IMR-90 (cell line): ENCODE data around the gene SNRK. TPM values are rescaled to one million over a fixed set of nuclear protein-coding genes. Genes with fewer than 3 reads are reported as not detected.

ENCODE experiments used
- ATAC-seq: fragments of 200-7000 bp; cut with Tn5 transposase; 2 replicates; pipeline ENCODE4 v1.9.1; 2020; ENCODE audit warnings: low read depth, mild to moderate bottlenecking, moderate library complexity
- BruUV-seq: library from RNA; stranded (reverse); fragments of 400-500 nt; replicated peaks from 2 replicates; lab custom pipeline; 2021; lab: Mats Ljungman, UMichigan
- CTCF ChIA-PET: fragments of 300-600 bp; formaldehyde crosslinking; extraction: SDS; loops from one replicate; lab custom pipeline; 2021; ENCODE audit warnings: antibody characterized with exemption; lab: Yijun Ruan, JAX
- POLR2A ChIA-PET: fragments of 300-600 bp; sonication (Branson Sonifier 250); formaldehyde crosslinking; loops from one replicate; lab custom pipeline; 2022; ENCODE audit warnings: antibody characterized with exemption; ENCODE audit not compliant: unreplicated experiment; lab: Charles Lee
- DNase-seq: peaks from one replicate; pipeline ENCODE4 v3.0.0; 2013
- H2AFZ ChIP-seq: replicated peaks from 2 replicates; pipeline ENCODE3; 2013; ENCODE audit warnings: low read length, mild to moderate bottlenecking; ENCODE audit not compliant: poor library complexity
- H2AK5ac ChIP-seq: 2 replicates; pipeline ENCODE4 v1.6.1; 2013; ENCODE audit warnings: low read depth, low read length, inconsistent platforms
- H2AK9ac ChIP-seq: replicated peaks from 2 replicates; pipeline ENCODE3; 2013; ENCODE audit warnings: mild to moderate bottlenecking, low read depth, low read length, moderate library complexity; ENCODE audit not compliant: poor library complexity
- H2BK120ac ChIP-seq: 2 replicates; pipeline ENCODE4 v1.6.1; 2013; ENCODE audit warnings: low read depth, low read length, inconsistent platforms
- H2BK15ac ChIP-seq: 3 replicates; pipeline ENCODE4 v1.6.1; 2013; ENCODE audit warnings: low read depth, low read length, inconsistent platforms
- H2BK20ac ChIP-seq: 2 replicates; pipeline ENCODE4 v1.6.1; 2013; ENCODE audit warnings: low read depth, mild to moderate bottlenecking, inconsistent platforms, low read length, moderate library complexity
- H2BK5ac ChIP-seq: 2 replicates; pipeline ENCODE4 v1.6.1; 2013; ENCODE audit warnings: mild to moderate bottlenecking, low read depth, low read length, inconsistent platforms; ENCODE audit not compliant: poor library complexity, severe bottlenecking
- H3K14ac ChIP-seq: replicated peaks from 2 replicates; pipeline ENCODE4 v1.6.1; 2013; ENCODE audit warnings: low read depth, low read length, inconsistent platforms
- H3K18ac ChIP-seq: 2 replicates; pipeline ENCODE4 v1.6.1; 2013; ENCODE audit warnings: low read depth, low read length, control low read depth
- H3K23ac ChIP-seq: 2 replicates; pipeline ENCODE4 v1.6.1; 2013; ENCODE audit warnings: low read depth, low read length, inconsistent platforms
- H3K27ac ChIP-seq: 2 replicates; pipeline ENCODE4 v1.5.1; 2013; ENCODE audit warnings: mild to moderate bottlenecking, control low read depth, low read length; ENCODE audit not compliant: insufficient read depth
- H3K27me3 ChIP-seq: 2 replicates; pipeline ENCODE4 v1.6.1; 2013; ENCODE audit warnings: low read length; ENCODE audit not compliant: control insufficient read depth, insufficient read depth
- H3K36me3 ChIP-seq: 2 replicates; pipeline ENCODE4 v1.6.1; 2013; ENCODE audit warnings: low read length, mixed read lengths; ENCODE audit not compliant: control insufficient read depth, insufficient read depth
- H3K4ac ChIP-seq: 2 replicates; pipeline ENCODE4 v1.6.1; 2013; ENCODE audit warnings: low read depth, low read length, inconsistent platforms
- H3K4me1 ChIP-seq: 2 replicates; pipeline ENCODE4 v1.6.1; 2013; ENCODE audit warnings: low read length, mixed read lengths; ENCODE audit not compliant: control insufficient read depth, insufficient read depth
- H3K4me2 ChIP-seq: 2 replicates; pipeline ENCODE4 v1.6.1; 2013; ENCODE audit warnings: low read depth, mild to moderate bottlenecking, control low read depth, low read length, moderate library complexity
- H3K4me3 ChIP-seq: 2 replicates; pipeline ENCODE4 v1.5.1; 2013; ENCODE audit warnings: low read depth, mild to moderate bottlenecking, control low read depth, low read length, moderate library complexity; ENCODE audit not compliant: insufficient read depth
- H3K56ac ChIP-seq: 2 replicates; pipeline ENCODE4 v1.6.1; 2013; ENCODE audit warnings: low read length, inconsistent platforms; ENCODE audit not compliant: insufficient read depth; ENCODE audit errors: extremely low read depth
- H3K79me1 ChIP-seq, 2 experiments: 2 replicates each; pipeline ENCODE4 v1.6.1; 2013; ENCODE audit warnings: low read length in 2 of 2, inconsistent platforms in 1 of 2, low read depth in 1 of 2
- H3K9ac ChIP-seq: 2 replicates; pipeline ENCODE4 v1.6.1; 2013; ENCODE audit warnings: low read depth, low read length, control low read depth
- H3K9me1 ChIP-seq: 2 replicates; pipeline ENCODE4 v1.6.1; 2013; ENCODE audit warnings: low read length, inconsistent platforms; ENCODE audit not compliant: insufficient read depth
- H3K9me3 ChIP-seq: 2 replicates; pipeline ENCODE4 v1.6.1; 2013; ENCODE audit warnings: low read length; ENCODE audit not compliant: control insufficient read depth, insufficient read depth
- H4K20me1 ChIP-seq: 2 replicates; pipeline ENCODE4 v1.6.1; 2013; ENCODE audit warnings: low read length, inconsistent platforms; ENCODE audit not compliant: insufficient read depth
- H4K5ac ChIP-seq: 2 replicates; pipeline ENCODE4 v1.6.1; 2013; ENCODE audit warnings: mild to moderate bottlenecking, low read depth, low read length, control low read depth
- H4K8ac ChIP-seq, 2 experiments: 2 replicates each; pipeline ENCODE4 v1.6.1; 2013; ENCODE audit warnings: low read depth in 2 of 2, low read length in 2 of 2, control low read depth in 1 of 2, inconsistent platforms in 1 of 2
- H4K91ac ChIP-seq: 2 replicates; pipeline ENCODE4 v1.6.1; 2013; ENCODE audit warnings: low read depth, low read length, inconsistent platforms; ENCODE audit not compliant: insufficient read depth
- BHLHE40 ChIP-seq: fragments of 150-350 bp; IDR thresholded peaks from 2 replicates; pipeline ENCODE4 v1.6.1; 2016; ENCODE audit warnings: mild to moderate bottlenecking, low read depth, low read length
- CEBPB ChIP-seq: IDR thresholded peaks from 2 replicates; pipeline ENCODE4 v1.6.1; 2012; ENCODE audit warnings: low read depth, low read length, improper control_type of control experiment
- CHD1 ChIP-seq: IDR thresholded peaks from 2 replicates; pipeline ENCODE4 v1.6.1; 2012; ENCODE audit warnings: low read depth, low read length, improper control_type of control experiment
- MAZ ChIP-seq: IDR thresholded peaks from 2 replicates; pipeline ENCODE4 v1.6.1; 2012; ENCODE audit warnings: low read depth, mild to moderate bottlenecking, low read length, improper control_type of control experiment, moderate library complexity, borderline replicate concordance
- MXI1 ChIP-seq: IDR thresholded peaks from 2 replicates; pipeline ENCODE4 v1.6.1; 2012; ENCODE audit warnings: low read depth, mild to moderate bottlenecking, low read length, moderate library complexity, borderline replicate concordance
- NFE2L2 ChIP-seq: fragments of 150-350 bp; IDR thresholded peaks from 2 replicates; pipeline ENCODE4 v1.6.1; 2016; ENCODE audit warnings: low read depth, mild to moderate bottlenecking, low read length
- RCOR1 ChIP-seq: IDR thresholded peaks from 2 replicates; pipeline ENCODE4 v1.6.1; 2012; ENCODE audit warnings: mild to moderate bottlenecking, low read length, improper control_type of control experiment; ENCODE audit not compliant: insufficient replicate concordance
- RFX5 ChIP-seq: IDR thresholded peaks from 2 replicates; pipeline ENCODE4 v1.8.0; 2012; ENCODE audit warnings: low read depth, mild to moderate bottlenecking, low read length, moderate library complexity
- SMC3 ChIP-seq: fragments of 150-350 bp; IDR thresholded peaks from 2 replicates; pipeline ENCODE4 v1.6.1; 2016; ENCODE audit warnings: low read depth, mild to moderate bottlenecking, antibody characterized with exemption, low read length, moderate library complexity
- WGBS, 2 experiments: methylation state at CpG; one replicate each; pipeline versions ENCODE4 v1.1.5 to v1.1.7; 2013; ENCODE audit warnings: missing lambda C conversion rate in 2 of 2; ENCODE audit not compliant: insufficient read length in 1 of 2; ENCODE audit errors: extremely low coverage in 2 of 2; 5-methylcytosine and 5-hydroxymethylcytosine counted together
- dilution Hi-C: fragments of 300-500 bp; cut with HindIII; formaldehyde crosslinking; loops from one replicate; pipeline ENCODE4 v1.14.3; 2018; ENCODE audit warnings: low sequenced_read_pairs; ENCODE audit not compliant: unreplicated experiment
- in situ Hi-C: fragments of 300-500 bp; cut with MboI; formaldehyde crosslinking; loops from 3 replicates; pipeline ENCODE4 v1.14.3; 2019; ENCODE audit warnings: low sequenced_read_pairs, inconsistent platforms, mixed read lengths
- intact Hi-C: fragments of 100-400 bp; cut with micrococcal nuclease; formaldehyde crosslinking; loops from 2 replicates; pipeline ENCODE4 v1.10.0; 2022
- polyA plus RNA-seq, 3 experiments: library from polyadenylated mRNA; depleted of rRNA; stranded (reverse); fragments of >200 nt; gene quantifications; 2 replicates each; pipeline ENCODE4 v1.2.3, GENCODE V29; 2012; ENCODE audit warnings: low replicate concordance in 1 of 3
- total RNA-seq: library from RNA; depleted of rRNA; stranded (reverse); fragments of >200 nt; gene quantifications from 2 replicates; pipeline ENCODE4 v1.2.3, GENCODE V29; 2012

The SNRK gene
- total and polyA plus RNA-seq, 2 of the 4 experiments (the other 2 are of a cell fraction): 4.7 to 23.1 TPM

DNA sequence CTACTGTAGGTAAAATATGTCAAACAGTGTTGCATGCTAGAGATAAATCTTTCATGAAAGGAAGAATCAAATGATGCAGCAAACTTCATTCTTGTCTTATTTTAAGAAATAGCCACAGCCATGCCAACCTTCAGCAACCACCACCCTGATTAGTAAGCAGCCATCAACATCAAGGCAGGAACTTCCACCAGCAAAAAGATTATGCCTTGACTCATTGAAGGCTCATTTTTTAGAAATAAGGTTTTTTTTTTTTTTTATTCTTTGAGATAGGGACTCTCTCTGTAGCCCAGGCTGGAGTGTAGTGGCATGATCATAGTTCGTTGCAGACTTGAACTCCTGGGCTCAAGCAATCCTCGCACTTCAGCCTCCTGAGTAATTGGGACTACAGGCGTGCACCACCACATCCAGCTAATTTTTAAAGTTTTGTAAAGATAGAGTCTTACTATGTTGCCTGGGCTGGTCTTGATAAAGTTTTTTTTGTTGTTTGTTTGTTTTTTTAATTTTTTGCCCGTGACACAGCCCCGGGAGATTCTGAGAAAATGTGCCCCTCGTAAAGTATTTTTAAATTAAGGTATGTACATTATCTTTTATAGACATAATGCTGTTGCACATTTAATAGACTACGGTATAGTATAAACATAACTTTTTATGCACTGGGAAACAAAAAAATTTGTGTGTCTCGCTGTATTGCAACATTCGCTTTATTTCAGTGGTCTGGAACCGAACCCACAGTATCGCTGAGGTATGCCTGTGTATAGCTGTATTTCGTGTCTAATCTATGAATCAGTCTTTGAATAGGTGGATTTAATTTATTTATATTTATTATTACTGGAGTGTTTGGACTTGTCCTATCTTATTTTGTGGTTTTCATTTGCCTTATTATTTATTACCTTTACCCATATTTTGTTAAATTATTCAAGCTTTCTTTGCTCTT, 23.3 kb downstream of the SNRK start:
- H2AFZ ChIP-seq: no peak overlapping the region
- H3K18ac ChIP-seq: no peak overlapping the region
- TF ChIP-seq NFE2L2: no peak
- no peak for TF ChIP-seq CEBPB
- TF ChIP-seq MXI1: no peak
- no peak for TF ChIP-seq MAZ
- no peak for TF ChIP-seq SMC3
- no peak for TF ChIP-seq BHLHE40
- TF ChIP-seq CHD1: no peak
- TF ChIP-seq RCOR1: no peak
- no peak for TF ChIP-seq RFX5
- H4K20me1 ChIP-seq: peaks cover 10% of the 10 kb centered on the region; the same call in 1 of the 2 replicates
- H2AK5ac ChIP-seq: no peak overlapping the region
- no peak overlapping the region for H2AK9ac ChIP-seq
- H4K8ac ChIP-seq: no peak overlapping the region
- no peaks in the 10 kb centered on the region for H3K4me1 ChIP-seq
- H3K14ac ChIP-seq: no peak overlapping the region
- no peak overlapping the region for H4K5ac ChIP-seq
- no peak overlapping the region for H3K4ac ChIP-seq
- H2BK15ac ChIP-seq: no peak overlapping the region
- intact Hi-C loops (no loop called here), dilution Hi-C loops (no loop called here), in situ Hi-C loops (no loop called here)
- no peak for ATAC-seq
- H3K9me1 ChIP-seq: peaks cover 2% of the 10 kb centered on the region; the same call in 1 of the 2 replicates
- H3K27me3 ChIP-seq: no peaks in the 10 kb centered on the region
- no peak overlapping the region for H3K56ac ChIP-seq
- H3K4me3 ChIP-seq: no peak overlapping the region
- POLR2A ChIA-PET: no interaction called here
- no peak overlapping the region for H3K23ac ChIP-seq
- WGBS, 2 experiments: no CpG with 5 or more reads among the region's 12 CpGs
- CTCF ChIA-PET: no interaction called here
- H3K27ac ChIP-seq: no peak overlapping the region
- H2BK120ac ChIP-seq: no peak overlapping the region
- no peak overlapping the region for H3K4me2 ChIP-seq
- H2BK20ac ChIP-seq: no peak overlapping the region
- no TSS peak for BruUV-seq
- no peaks in the 10 kb centered on the region for H3K9me3 ChIP-seq
- DNase-seq: no peak
- peaks cover 2% of the 10 kb centered on the region for H3K36me3 ChIP-seq
- peaks cover 23 to 41% of the 10 kb centered on the region in 2 experiments for H3K79me1 ChIP-seq
- H3K9ac ChIP-seq: no peak overlapping the region
- H2BK5ac ChIP-seq: no peak overlapping the region
- no peak overlapping the region for H4K91ac ChIP-seq
